HG03066 (cell line): ENCODE results near the gene IFITM5.
"Not testable (repeated sequence)": the region's sequence is repeated elsewhere in the genome, so short reads cannot be mapped to it uniquely, and the experiment has no call there.

Experiments used
- ATAC-seq: cut with Tn5 transposase; IDR thresholded peaks from one replicate; pipeline ENCODE4 v1.9.1; 2021; ENCODE audit warnings: low read depth; ENCODE audit not compliant: unreplicated experiment

Gene IFITM5

GRCh38 chr11:328516-329100 is 29.3 kb upstream of the IFITM5 start:
- not testable (repeated sequence) for ATAC-seq

GRCh38 chr11:328012-328411 is 28.7 kb upstream of the IFITM5 start:
- ATAC-seq, result no peak

DNA sequence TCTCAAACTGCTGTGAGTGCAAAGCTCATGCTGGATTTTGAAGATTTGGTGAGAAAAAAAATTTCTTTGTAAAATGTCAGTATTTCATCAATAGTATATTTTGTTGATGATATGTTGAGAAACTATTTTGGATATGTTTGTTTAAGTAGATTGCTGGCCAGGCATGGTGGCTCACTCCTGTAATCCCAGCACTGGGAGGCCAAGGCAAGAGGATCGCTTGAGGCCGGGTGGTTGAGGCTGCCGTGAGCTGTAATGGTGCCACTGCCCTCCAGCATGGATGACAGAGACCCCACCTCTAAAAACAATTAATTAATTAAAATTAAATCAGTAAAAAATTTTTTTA is 28.2 kb upstream of the IFITM5 start:
- ATAC-seq, result no peak

GRCh38 chr11:326842-327580 is 27.7 kb upstream of the IFITM5 start:
- ATAC-seq, result peak; percentile 59

GRCh38 chr11:326592-326841 is 27.2 kb upstream of the IFITM5 start:
- no peak for ATAC-seq

DNA sequence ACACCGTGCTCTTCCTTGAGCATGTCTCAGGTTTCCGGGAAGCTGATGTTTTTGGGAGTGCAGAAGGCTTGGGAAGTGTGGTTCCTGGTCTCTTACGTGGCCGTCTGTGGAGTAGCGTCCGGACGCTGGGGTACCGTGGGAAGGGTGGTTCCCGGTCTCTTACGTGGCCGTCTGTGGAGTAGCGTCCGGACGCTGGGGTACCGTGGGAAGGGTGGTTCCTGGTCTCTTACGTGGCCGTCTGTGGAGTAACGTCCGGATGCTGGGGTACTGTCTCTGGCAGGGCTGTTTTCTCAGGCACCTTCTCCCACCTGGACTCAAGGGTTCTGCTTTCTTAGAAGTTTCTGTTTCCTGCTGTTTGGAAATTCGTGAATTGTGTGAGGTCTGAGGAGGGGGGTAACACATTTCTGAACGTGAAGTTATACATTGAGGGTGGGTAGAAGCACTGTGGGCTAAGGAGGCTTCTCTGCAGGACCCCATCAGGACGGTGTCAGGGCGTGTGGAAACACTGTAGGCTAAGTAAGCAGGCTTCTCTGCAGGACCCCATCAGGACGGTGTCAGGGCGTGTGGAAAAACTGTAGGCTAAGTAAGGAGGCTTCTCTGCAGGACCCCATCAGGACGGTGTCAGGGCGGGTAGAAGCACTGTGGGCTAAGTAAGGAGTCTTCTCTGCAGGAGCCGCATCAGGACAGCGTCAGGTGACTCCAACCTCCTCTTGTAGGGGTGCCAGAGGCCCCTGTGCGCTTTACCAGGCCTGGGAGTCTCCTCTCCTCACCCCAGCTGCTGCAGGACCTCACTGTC is 26.7 kb upstream of the IFITM5 start:
- no peak for ATAC-seq

- ATAC-seq, result not testable (repeated sequence)
Observed at GRCh38 chr11:324593-325517, 25.5 kb upstream of the IFITM5 start.

- no peak for ATAC-seq
Observed at GRCh38 chr11:324156-324555, 24.8 kb upstream of the IFITM5 start.

DNA sequence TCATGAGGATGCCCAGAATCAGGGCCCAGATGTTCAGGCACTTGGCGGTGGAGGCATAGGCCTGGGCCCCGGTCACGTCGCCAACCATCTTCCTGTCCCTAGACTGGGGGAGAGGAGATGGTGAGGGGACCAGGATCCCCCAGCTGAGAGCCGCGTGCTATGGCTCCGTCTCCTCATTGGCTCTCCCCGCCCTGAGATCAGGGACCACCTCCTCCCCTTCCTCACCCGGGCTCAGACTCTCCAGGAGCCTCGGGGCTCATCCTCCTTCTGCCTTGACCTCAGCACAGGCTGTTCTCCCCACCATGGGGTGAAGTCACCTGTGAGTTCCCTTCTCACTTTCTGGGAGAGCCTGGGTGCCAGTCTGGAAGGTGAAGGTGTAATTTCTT is 20.6 kb upstream of the IFITM5 start:
- ATAC-seq, result not testable (repeated sequence)

GRCh38 chr11:319121-319887 is 20.0 kb upstream of the IFITM5 start:
- ATAC-seq, result not testable (repeated sequence)

DNA sequence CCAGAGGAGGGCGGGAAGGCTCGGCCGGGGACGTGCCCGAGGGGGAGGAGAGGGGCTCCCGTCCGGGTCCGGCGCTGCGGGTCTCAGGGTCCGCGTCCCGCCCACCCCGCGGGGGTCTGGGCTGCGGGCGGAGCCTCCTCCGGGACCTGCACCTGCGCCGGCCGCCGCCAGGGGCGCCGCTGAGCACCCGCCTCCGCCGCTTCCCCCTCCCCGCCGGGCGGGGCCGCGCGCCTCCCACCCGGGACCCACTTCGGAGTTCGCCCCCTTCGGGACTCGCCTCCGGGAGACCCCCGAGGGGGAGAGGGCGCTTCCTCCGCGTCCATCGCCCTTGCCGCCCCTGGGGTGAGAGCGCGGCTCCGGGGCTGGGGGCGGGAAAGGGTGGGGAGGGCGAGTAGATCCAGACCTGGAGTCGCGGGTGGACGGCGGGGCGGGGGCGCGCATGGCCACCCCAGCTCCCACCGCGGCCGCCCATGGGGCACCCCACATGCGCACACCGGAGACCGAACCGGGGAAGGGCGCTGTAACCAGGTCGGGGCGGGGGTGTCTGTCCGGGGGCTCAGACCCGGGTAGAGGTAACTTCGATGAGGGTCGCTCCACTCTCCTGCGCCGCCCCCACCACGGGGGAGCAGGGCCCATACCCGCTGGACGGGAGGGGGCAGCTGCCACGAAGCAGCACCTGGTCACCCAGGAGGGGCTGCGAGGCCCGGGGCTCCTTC is 19.2 kb upstream of the IFITM5 start:
- not testable (repeated sequence) for ATAC-seq

GRCh38 chr11:317668-318404 is 18.5 kb upstream of the IFITM5 start:
- ATAC-seq, result not testable (repeated sequence)

- ATAC-seq, result no peak
Observed at GRCh38 chr11:316891-317301, 17.6 kb upstream of the IFITM5 start.

- no peak for ATAC-seq
Observed at GRCh38 chr11:316031-316701, 16.8 kb upstream of the IFITM5 start.

DNA sequence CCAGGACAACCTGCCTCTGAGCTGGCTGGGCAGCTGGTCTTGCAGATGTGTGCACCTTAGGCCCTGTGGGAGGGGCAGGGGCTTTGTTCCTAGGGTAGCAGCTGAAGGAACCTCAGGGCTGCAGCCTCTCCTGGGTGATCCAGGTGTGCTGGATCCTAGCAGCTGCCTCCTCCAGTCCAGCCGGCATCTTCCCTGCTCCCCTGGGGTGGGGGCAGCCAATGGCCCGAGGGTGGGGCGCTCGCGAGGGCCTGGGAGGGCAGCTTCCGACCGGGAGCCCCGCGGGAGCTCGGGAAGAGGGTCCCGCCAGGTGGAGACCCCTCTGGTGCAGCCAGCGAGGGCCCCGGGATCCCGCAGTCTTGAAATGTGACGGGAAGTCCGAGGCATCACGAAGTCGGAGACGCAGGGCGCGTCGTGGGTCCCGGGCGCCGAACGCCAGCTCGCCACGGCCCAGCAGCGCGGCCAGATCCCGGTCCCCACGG is 16.2 kb upstream of the IFITM5 start:
- no peak for ATAC-seq

DNA sequence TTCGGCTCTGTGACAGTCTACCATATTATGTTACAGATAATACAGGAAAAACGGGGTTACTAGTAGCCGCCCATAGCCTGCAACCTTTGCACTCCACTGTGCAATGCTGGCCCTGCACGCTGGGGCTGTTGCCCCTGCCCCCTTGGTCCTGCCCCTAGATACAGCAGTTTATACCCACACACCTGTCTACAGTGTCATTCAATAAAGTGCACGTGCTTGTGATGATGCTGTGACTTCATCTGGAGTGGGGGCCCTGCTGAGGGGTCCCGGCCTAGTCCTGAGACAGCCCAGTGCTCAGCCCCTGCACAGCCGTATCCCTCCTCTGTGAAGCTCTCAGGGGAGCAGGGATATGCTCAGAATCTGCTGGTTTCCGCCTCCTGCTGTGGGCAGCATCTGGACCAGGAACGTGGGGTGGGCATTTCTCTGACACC is 15.7 kb upstream of the IFITM5 start:
- no peak for ATAC-seq

DNA sequence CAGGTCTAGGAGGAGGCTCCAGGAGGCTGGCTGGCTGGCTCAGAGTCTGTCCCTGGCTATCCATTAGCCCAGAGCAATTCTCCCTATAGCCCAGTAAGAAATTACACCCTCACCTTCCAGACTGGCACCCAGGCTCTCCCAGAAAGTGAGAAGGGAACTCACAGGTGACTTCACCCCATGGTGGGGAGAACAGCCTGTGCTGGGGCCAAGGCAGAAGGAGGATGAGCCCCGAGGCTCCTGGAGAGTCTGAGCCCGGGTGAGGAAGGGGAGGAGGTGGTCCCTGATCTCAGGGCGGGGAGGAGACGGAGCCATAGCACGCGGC is 15.2 kb upstream of the IFITM5 start:
- ATAC-seq, result not testable (repeated sequence)
